GM12873 (cell line): ENCODE measurements around the gene GIMAP1.

Source experiments
- CTCF ChIP-seq: IDR thresholded peaks from 2 replicates; pipeline ENCODE4 v1.5.1; 2012; ENCODE audit warnings: low read depth, mild to moderate bottlenecking, moderate library complexity, low read length, control low read depth; ENCODE audit not compliant: insufficient read depth; ENCODE audit errors: missing control alignments

GIMAP1 gene

GRCh38 chr7:150745086-150745485 lies 28.7 kb downstream of the GIMAP1 start:
- no peak for TF ChIP-seq CTCF

- no peak for TF ChIP-seq CTCF
Observed at GRCh38 chr7:150745876-150746275, 29.5 kb downstream of the GIMAP1 start.

DNA sequence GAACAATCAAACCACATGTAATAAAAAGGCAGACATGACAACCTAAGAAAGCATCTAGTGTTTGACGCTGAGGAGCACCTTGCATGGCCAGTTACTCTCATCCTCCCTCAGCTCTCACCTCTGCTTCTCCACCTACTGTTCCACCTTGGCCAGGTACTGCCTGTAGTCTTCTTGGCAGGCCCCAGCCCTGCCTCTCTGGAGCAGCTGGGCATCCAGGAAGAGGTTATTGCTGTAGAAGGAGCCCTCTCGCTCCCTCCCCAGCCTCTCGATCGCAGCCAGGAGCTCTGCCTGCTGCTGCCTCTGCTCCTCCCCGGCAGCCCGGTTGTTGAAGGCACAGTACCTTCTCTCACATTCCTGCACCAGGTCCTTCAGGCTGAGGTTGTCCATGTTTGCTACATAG lies 30.5 kb downstream of the GIMAP1 start:
- no peak for TF ChIP-seq CTCF

GRCh38 chr7:150748376-150748775 lies 32.0 kb downstream of the GIMAP1 start:
- TF ChIP-seq CTCF: no peak

DNA sequence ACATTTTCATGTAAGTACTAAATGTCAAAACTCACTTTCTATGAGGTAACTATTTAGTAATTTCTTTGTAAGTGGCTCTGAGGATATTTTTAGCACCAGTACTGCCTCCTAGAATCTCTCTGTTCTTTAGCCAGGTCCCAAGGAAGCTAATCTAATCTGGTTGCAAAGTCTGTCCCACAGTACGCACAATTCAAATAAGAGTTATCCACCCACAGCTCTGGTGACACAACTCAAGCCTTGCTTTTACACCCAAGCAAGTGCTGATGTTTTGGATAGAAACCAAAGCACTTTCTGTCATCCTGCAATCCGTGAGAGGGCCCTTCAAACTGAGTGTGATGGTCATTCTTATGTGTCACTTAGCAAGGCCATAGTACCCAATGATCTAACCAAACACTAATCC lies 35.3 kb downstream of the GIMAP1 start:
- no peak for TF ChIP-seq CTCF

DNA sequence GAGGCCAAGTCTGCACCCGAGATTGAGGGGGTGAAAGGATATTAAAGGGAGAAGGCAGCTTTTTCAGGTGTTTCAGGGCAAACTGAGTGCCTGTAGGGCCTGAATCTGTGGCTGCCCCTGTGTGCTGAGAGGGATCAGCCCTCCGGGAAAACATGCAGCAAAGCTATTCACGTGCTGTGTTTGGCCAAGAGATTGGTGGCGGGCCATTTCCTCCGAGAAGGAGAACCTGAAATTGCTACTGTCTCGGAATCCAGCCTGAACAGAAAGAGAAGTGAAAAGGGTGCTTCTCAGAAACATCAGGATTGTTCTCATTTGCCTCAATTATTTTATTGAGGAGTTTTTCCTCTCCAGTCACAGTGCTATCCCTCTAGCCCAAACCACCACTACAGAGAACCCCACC lies 36.8 kb downstream of the GIMAP1 start:
- TF ChIP-seq CTCF: no peak

DNA sequence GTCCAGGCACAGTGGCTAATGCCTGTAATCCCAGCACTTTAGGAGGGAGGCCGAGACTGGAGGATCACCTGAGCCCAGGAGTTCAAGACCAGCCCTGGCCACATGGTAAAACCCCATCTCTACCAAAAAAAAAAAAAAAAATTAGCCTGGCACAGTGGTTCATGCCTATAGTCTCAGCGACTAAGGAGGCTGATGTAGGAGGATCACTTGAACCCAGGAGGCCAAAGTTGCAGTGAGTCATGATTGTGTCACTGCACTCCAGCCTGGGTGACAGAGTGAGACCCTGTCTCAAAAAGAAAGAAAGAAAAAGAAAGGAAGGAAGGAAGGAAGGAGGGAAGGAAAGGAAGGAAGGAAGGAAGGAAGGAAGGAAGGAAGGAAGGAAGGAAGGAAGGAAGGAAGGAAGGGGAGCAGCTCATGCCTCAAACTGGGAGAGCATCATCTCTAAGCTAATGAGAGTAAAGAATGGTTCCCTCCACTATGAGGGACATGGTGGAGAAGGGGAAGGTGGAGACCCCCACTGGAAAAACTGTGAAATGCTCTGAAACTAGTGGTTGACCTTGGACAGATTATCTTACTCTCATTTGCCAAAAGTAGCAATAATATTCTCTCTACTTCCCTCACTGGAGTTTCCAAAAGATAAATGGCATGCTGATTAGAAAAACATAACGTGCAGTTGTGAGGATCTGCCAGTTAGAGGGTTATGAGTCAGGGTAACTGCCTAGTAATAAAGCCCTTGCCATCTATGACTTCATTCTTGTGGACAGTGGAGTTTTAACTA lies 37.6 kb downstream of the GIMAP1 start:
- peak; percentile 63 for TF ChIP-seq CTCF
